HFFc6 (cell line): ENCODE data around the gene STX3. TPM values are rescaled to one million over a fixed set of nuclear protein-coding genes. Genes with fewer than 3 reads are reported as not detected.

ENCODE experiments used
- DNase-seq: peaks from one replicate; pipeline ENCODE4 v3.0.0-alpha.2; 2018
- H3K27ac Mint-ChIP-seq: 2 replicates; pipeline ENCODE4 v1.8.0; 2020; ENCODE audit warnings: mild to moderate bottlenecking, mixed read lengths
- H3K27me3 Mint-ChIP-seq: 2 replicates; pipeline ENCODE4 v1.8.0; 2021; ENCODE audit warnings: mild to moderate bottlenecking, moderate library complexity, mixed read lengths; ENCODE audit not compliant: insufficient read depth
- H3K36me3 Mint-ChIP-seq: 2 replicates; pipeline ENCODE4 v1.8.0; 2021; ENCODE audit warnings: low read depth, mixed read lengths
- H3K4me1 Mint-ChIP-seq: 2 replicates; pipeline ENCODE4 v1.8.0; 2020; ENCODE audit warnings: low read depth, mixed read lengths
- H3K4me3 Mint-ChIP-seq: 2 replicates; pipeline ENCODE4 v1.8.0; 2020; ENCODE audit warnings: mild to moderate bottlenecking, moderate library complexity, mixed read lengths
- H3K9me3 Mint-ChIP-seq: 2 replicates; pipeline ENCODE4 v1.8.0; 2020; ENCODE audit warnings: mild to moderate bottlenecking, mixed read lengths
- total RNA-seq, 6 experiments: library from RNA; stranded (reverse); fragmentation: NEBNext Ultra II Directional; extraction: Animal tissue kit (Norgen Biotek cat#: 25700); gene quantifications; 2 replicates in 1 of 6; 3 replicates in 5 of 6; pipeline ENCODE4 v1.2.3, GENCODE V29; 2021
- TF ChIP-seq, protein P1 (sequence below): fragments of 200-600 bp; sonication (generic); IDR thresholded peaks from 2 replicates; pipeline ENCODE4 v1.5.0; 2021; ENCODE audit warnings: antibody characterized with exemption, mild to moderate bottlenecking

STX3 gene
- total RNA-seq, 6 experiments from 2014 or later: 17.1 to 23.1 (median 19.0) TPM

DNA sequence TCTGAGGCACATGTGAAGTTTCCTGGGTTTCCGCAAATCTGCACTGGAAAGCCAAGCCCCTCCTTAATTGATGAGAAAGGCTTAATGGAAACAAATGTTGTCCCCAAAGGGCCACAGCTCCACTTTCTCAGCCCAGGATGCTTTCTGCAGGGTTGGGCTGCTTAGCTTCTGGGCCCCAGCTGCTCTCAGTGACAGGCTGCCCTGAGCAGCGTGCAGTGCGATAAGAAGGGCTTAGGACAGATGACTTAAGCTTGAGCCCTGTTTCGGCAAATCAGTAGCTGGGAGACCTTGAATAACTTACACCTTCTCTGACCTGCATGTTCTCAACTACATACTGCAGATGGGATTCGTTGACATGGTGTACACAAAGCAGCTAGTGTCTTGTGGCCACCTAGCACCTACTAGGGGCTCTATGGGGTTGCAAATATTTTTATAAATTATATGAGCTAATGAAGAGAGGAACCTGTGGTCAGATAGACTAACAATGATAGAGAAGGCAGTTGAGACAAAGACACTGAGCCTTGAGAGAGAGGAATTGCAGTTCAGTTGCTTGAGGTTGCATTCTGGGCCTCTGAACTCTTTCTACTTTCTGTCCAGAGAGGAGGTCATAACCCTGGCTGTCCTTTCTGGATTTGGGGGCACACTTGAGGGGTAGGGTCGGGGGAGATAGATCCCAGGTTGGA is 11.5 kb downstream of the STX3 start:
- Mint-ChIP-seq H3K27ac (no peak overlapping the region), H3K9me3 (no peaks in the 10 kb centered on the region), H3K4me1 (peaks cover 32% of the 10 kb centered on the region), H3K4me3 (no peak overlapping the region), H3K27me3 (no peaks in the 10 kb centered on the region; the same call in 1 of the 2 replicates), H3K36me3 (peaks cover 10% of the 10 kb centered on the region; the same call in 1 of the 2 replicates)
- TF ChIP-seq, protein P1, sequence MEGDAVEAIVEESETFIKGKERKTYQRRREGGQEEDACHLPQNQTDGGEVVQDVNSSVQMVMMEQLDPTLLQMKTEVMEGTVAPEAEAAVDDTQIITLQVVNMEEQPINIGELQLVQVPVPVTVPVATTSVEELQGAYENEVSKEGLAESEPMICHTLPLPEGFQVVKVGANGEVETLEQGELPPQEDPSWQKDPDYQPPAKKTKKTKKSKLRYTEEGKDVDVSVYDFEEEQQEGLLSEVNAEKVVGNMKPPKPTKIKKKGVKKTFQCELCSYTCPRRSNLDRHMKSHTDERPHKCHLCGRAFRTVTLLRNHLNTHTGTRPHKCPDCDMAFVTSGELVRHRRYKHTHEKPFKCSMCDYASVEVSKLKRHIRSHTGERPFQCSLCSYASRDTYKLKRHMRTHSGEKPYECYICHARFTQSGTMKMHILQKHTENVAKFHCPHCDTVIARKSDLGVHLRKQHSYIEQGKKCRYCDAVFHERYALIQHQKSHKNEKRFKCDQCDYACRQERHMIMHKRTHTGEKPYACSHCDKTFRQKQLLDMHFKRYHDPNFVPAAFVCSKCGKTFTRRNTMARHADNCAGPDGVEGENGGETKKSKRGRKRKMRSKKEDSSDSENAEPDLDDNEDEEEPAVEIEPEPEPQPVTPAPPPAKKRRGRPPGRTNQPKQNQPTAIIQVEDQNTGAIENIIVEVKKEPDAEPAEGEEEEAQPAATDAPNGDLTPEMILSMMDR: no peak
- DNase-seq: no peak

GRCh38 chr11:59767225-59767611 is 12.0 kb downstream of the STX3 start:
- H3K4me3 Mint-ChIP-seq: no peak overlapping the region
- H3K9me3 Mint-ChIP-seq: no peaks in the 10 kb centered on the region
- no peak for DNase-seq
- peaks cover 8% of the 10 kb centered on the region; the same call in 1 of the 2 replicates for H3K36me3 Mint-ChIP-seq
- no peaks in the 10 kb centered on the region; the same call in 1 of the 2 replicates for H3K27me3 Mint-ChIP-seq
- TF ChIP-seq, protein P1: no peak
- H3K4me1 Mint-ChIP-seq: peaks cover 33% of the 10 kb centered on the region
- no peak overlapping the region for H3K27ac Mint-ChIP-seq

DNA sequence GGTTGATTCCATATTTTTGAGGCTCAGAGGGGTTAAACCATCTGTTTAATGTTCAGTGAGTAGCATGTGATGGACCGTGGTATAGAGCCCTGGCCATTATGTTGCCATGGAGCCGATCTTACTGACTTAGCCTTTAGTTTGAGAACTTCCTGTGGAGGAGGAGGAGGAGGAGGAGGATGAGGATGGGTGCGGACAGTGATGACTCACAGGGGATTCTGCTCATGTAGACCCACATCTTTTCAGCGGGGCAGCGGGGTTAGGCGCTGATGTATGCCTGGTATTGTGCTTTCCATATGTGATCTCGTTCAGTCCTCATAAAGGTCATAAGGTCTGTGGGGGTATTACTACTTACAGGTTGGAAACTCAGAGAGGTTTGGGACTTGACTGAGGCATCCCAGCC is 13.9 kb downstream of the STX3 start:
- Mint-ChIP-seq H3K27ac (no peak overlapping the region), H3K36me3 (no peaks in the 10 kb centered on the region), H3K4me1 (peaks cover 28% of the 10 kb centered on the region), H3K9me3 (no peaks in the 10 kb centered on the region), H3K4me3 (no peak overlapping the region), H3K27me3 (no peaks in the 10 kb centered on the region)
- DNase-seq: no peak
- TF ChIP-seq, protein P1: no peak

GRCh38 chr11:59769828-59770227 is 14.7 kb downstream of the STX3 start:
- Mint-ChIP-seq H3K27me3 (no peaks in the 10 kb centered on the region), H3K27ac (no peak overlapping the region), H3K4me1 (peaks cover 20% of the 10 kb centered on the region), H3K9me3 (no peaks in the 10 kb centered on the region), H3K4me3 (no peak overlapping the region), H3K36me3 (no peaks in the 10 kb centered on the region)
- TF ChIP-seq, protein P1: no peak
- no peak for DNase-seq

- Mint-ChIP-seq H3K9me3 (no peaks in the 10 kb centered on the region), H3K27ac (no peak overlapping the region; the same call in 1 of the 2 replicates), H3K36me3 (no peaks in the 10 kb centered on the region), H3K4me1 (peaks cover 16% of the 10 kb centered on the region), H3K27me3 (no peaks in the 10 kb centered on the region), H3K4me3 (no peak overlapping the region)
- TF ChIP-seq, protein P1: no peak
- no peak for DNase-seq
These were observed 15.1 kb downstream of the STX3 start for GRCh38 chr11:59770319-59770718.
